ENCODE data around the gene USP48. TPM values are rescaled to one million over a fixed set of nuclear protein-coding genes. Genes with fewer than 3 reads are reported as not detected.

USP48 gene
- total RNA-seq, 1 experiment from 2014 or later: 84.8 TPM

GRCh38 chr1:21696931-21697330, 86.0 kb downstream of the USP48 start:
- H2AK5ac ChIP-seq (ENCODE audit: insufficient read length, low read length): no peak overlapping the region
- no peak overlapping the region for H3K56ac ChIP-seq (ENCODE audit: insufficient read length, low read depth, low read length)
- H4K5ac ChIP-seq (ENCODE audit: insufficient read length, low read depth, low read length): no peak overlapping the region
- no peak overlapping the region for H3K27ac ChIP-seq (ENCODE audit: insufficient read length, low read depth, low read length)
- H3K9me3 Mint-ChIP-seq: no peaks in the 10 kb centered on the region
- DNase-seq: no peak
- H3K4me3 Mint-ChIP-seq: no peak overlapping the region
- no CpG with 5 or more reads among the region's 6 CpGs for WGBS (ENCODE audit: extremely low coverage, insufficient read length, low lambda C conversion rate)
- H3K9ac ChIP-seq (ENCODE audit: extremely low read depth, insufficient read length, low read length): no peak overlapping the region
- H4K8ac ChIP-seq (replicated peaks; ENCODE audit: insufficient read length, low read depth, low read length): no peak overlapping the region
- H2AFZ ChIP-seq (ENCODE audit: low read length): no peak overlapping the region
- H3T11ph ChIP-seq (ENCODE audit: low read length): no peak overlapping the region
- no peak overlapping the region for H2BK5ac ChIP-seq (ENCODE audit: insufficient read length, low read length)
- H4K20me1 ChIP-seq (ENCODE audit: control insufficient read depth, insufficient read depth, insufficient read length): no peaks in the 10 kb centered on the region
- no peaks in the 10 kb centered on the region for H3K4me1 ChIP-seq (ENCODE audit: insufficient read depth, low read length)
- no peak for TF ChIP-seq CTCF (conservative IDR thresholded peaks at IDR 0.05)
- H3K27ac Mint-ChIP-seq: peak overlapping the region in 1 of 3 experiments; percentile 40; a peak in 1 of 7 replicates
- no peaks in the 10 kb centered on the region for H3K4me1 Mint-ChIP-seq
- H2BK120ac ChIP-seq (ENCODE audit: low read depth, low read length, poor library complexity, severe bottlenecking): no peak overlapping the region
- peaks cover 27 to 66% (median 56%) of the 10 kb centered on the region in 3 experiments; a peak in 6 of 7 replicates for H3K36me3 Mint-ChIP-seq (ENCODE audit: insufficient read depth in 1 of 3, low read depth in 3 of 3)
- no peak overlapping the region for H3K4me2 ChIP-seq (ENCODE audit: insufficient read depth, insufficient read length, low read length)
- no peak overlapping the region for H2BK12ac ChIP-seq (ENCODE audit: insufficient read length, low read depth, low read length)
- H2BK15ac ChIP-seq (ENCODE audit: low read depth, low read length): no peak overlapping the region
- no peak overlapping the region for H4K91ac ChIP-seq (ENCODE audit: insufficient read length, low read depth, low read length)
- H3K9me3 ChIP-seq (ENCODE audit: control insufficient read depth, low read depth, low read length): no peaks in the 10 kb centered on the region
- H3K27me3 Mint-ChIP-seq (ENCODE audit: low read depth): peaks cover 1% of the 10 kb centered on the region; the same call in 1 of the 2 replicates
- no peaks in the 10 kb centered on the region for H3K27me3 ChIP-seq (ENCODE audit: insufficient read depth, low read length)
- H3K18ac ChIP-seq (ENCODE audit: insufficient read length, low read depth, low read length): no peak overlapping the region
- H3K23ac ChIP-seq (ENCODE audit: insufficient read length, low read depth, low read length): no peak overlapping the region
- no peak overlapping the region for H3K4ac ChIP-seq (ENCODE audit: low read depth, low read length)
- H2BK20ac ChIP-seq (ENCODE audit: low read depth, low read length, poor library complexity, severe bottlenecking): no peak overlapping the region
- H3K79me2 ChIP-seq (ENCODE audit: insufficient read depth, low read length): no peaks in the 10 kb centered on the region
- no peak overlapping the region for H3K14ac ChIP-seq (ENCODE audit: insufficient read depth, low read length)
- H3K23me2 ChIP-seq (ENCODE audit: insufficient read length, low read depth, low read length, poor library complexity, severe bottlenecking): no peaks in the 10 kb centered on the region
- H3K79me1 ChIP-seq (ENCODE audit: insufficient read depth, low read depth, low read length, poor library complexity, severe bottlenecking): no peaks in the 10 kb centered on the region
